PC-9 (cell line): ENCODE data around the gene GYS1. TPM values are rescaled to one million over a fixed set of nuclear protein-coding genes. Genes with fewer than 3 reads are reported as not detected.
A peak's percentile ranks its signal among the peaks of the same experiment; 100 is the strongest.

Experiments used
- BruUV-seq: library from RNA; stranded (reverse); fragments of 400-500 nt; replicated peaks from 2 replicates; lab custom pipeline; 2021; lab: Mats Ljungman, UMichigan
- CTCF ChIA-PET: fragments of 300-600 bp; sonication (Branson Sonifier 250); formaldehyde crosslinking; loops from one replicate; lab custom pipeline; 2022; ENCODE audit warnings: antibody characterized with exemption; lab: Charles Lee
- POLR2A ChIA-PET: fragments of 300-600 bp; sonication (Branson Sonifier 250); formaldehyde crosslinking; loops from one replicate; lab custom pipeline; 2022; ENCODE audit warnings: antibody characterized with exemption; ENCODE audit not compliant: unreplicated experiment; lab: Charles Lee
- DNase-seq, 2 experiments: peaks; one replicate each; pipeline versions ENCODE4 v3.0.0 to v3.0.0-alpha.2; 2015 to 2022; ENCODE audit warnings: mixed read lengths in 1 of 2
- H2AFZ ChIP-seq: fragments of 200-600 bp; sonication (generic); 2 replicates; pipeline ENCODE4 v1.8.1; 2017; ENCODE audit warnings: antibody characterized with exemption
- H3F3A ChIP-seq: fragments of 200-600 bp; sonication (generic); 2 replicates; pipeline ENCODE4 v1.8.1; 2017; ENCODE audit warnings: antibody characterized with exemption, mild to moderate bottlenecking, low read depth; ENCODE audit not compliant: insufficient read depth
- H3K27ac ChIP-seq: fragments of 200-600 bp; sonication (generic); 2 replicates; pipeline ENCODE4 v1.6.1; 2016; ENCODE audit warnings: mixed run types
- H3K27me3 ChIP-seq: fragments of 200-600 bp; sonication (generic); 2 replicates; pipeline ENCODE4 v1.6.1; 2016; ENCODE audit warnings: low read depth, mixed run types; ENCODE audit not compliant: insufficient read depth
- H3K36me3 ChIP-seq: fragments of 200-600 bp; sonication (generic); 2 replicates; pipeline ENCODE4 v1.6.1; 2016; ENCODE audit warnings: low read depth, mixed run types
- H3K4me1 ChIP-seq: fragments of 200-600 bp; sonication (generic); replicated peaks from 2 replicates; pipeline ENCODE4 v1.6.1; 2016; ENCODE audit warnings: mixed run types; ENCODE audit not compliant: insufficient read depth
- H3K4me2 ChIP-seq: fragments of 200-600 bp; sonication (generic); 2 replicates; pipeline ENCODE4 v1.6.1; 2017; ENCODE audit warnings: mixed run types
- H3K4me3 ChIP-seq: fragments of 200-600 bp; sonication (generic); 2 replicates; pipeline ENCODE4 v1.6.1; 2016; ENCODE audit warnings: mixed run types
- H3K79me2 ChIP-seq: fragments of 200-600 bp; sonication (generic); 2 replicates; pipeline ENCODE4 v1.6.1; 2017; ENCODE audit warnings: low read depth, mixed run types
- H3K9me2 ChIP-seq: fragments of 200-600 bp; sonication (generic); 2 replicates; pipeline ENCODE4 v1.8.1; 2017; ENCODE audit warnings: mild to moderate bottlenecking; ENCODE audit not compliant: insufficient read depth
- H3K9me3 ChIP-seq: fragments of 200-600 bp; sonication (generic); 2 replicates; pipeline ENCODE4 v1.8.1; 2016; ENCODE audit warnings: low read depth; ENCODE audit not compliant: insufficient read depth
- H4K20me1 ChIP-seq: fragments of 200-600 bp; sonication (generic); 2 replicates; pipeline ENCODE4 v1.8.1; 2017; ENCODE audit not compliant: insufficient read depth
- CTCF ChIP-seq: fragments of 200-600 bp; sonication (generic); conservative IDR thresholded peaks from 2 replicates; pipeline ENCODE4 v1.6.1; 2017; ENCODE audit warnings: mixed run types, antibody characterized with exemption, mild to moderate bottlenecking, moderate library complexity
- EZH2 ChIP-seq: fragments of 200-600 bp; sonication (generic); IDR thresholded peaks from 2 replicates; pipeline ENCODE4 v1.8.0; 2017; ENCODE audit warnings: antibody characterized with exemption, low read depth
- intact Hi-C: fragments of 100-400 bp; cut with micrococcal nuclease; formaldehyde crosslinking; loops from one replicate; pipeline ENCODE4 v1.10.0; 2022; ENCODE audit not compliant: unreplicated experiment
- total RNA-seq: library from RNA; stranded (reverse); gene quantifications from 2 replicates; pipeline ENCODE4 v1.2.3, GENCODE V29; 2021

The GYS1 gene
- total RNA-seq, 1 experiment from 2014 or later, result 54.2 TPM

DNA sequence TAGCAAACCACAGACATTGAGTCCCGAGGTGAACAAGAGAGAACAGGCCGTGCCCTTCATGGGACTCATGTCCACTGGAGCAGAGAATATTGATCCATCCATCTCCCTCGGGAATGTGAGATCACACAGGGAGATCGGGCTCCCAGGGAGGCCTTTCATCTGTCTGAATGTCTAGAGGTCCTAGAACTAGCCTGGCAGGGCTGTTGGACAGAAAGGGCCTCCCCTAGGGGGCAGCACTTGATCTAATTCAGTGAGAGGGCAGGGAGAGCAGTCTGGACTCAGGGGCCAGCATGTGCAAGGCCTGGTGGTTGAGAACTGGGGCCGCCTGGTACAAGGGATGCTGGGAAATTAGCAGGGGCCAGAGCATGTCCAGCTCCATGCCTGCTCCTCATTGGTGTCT, 4.9 kb upstream of the GYS1 start:
- no TSS peak for BruUV-seq
- no peak overlapping the region for H3K27ac ChIP-seq
- peaks cover 9% of the 10 kb centered on the region for H3K4me1 ChIP-seq
- peaks cover 20% of the 10 kb centered on the region for H3K36me3 ChIP-seq
- ChIA-PET CTCF (interaction anchor here (0.5 to 0.7 kb wide), 5 partner anchors 156 to 417 kb away, joined by 3 to 7 read pairs (median 4); no protein-coding TSS in a partner anchor), POLR2A (no interaction called here)
- H3K9me3 ChIP-seq, result no peaks in the 10 kb centered on the region
- peaks cover 58% of the 10 kb centered on the region for H4K20me1 ChIP-seq
- intact Hi-C loops, result loop anchor here (2.0 to 10.0 kb wide), 3 partner anchors 77 to 647 kb away; partner anchors contain the start of genes CA11, RRAS and SCAF1
- H3K4me3 ChIP-seq, result no peak overlapping the region
- TF ChIP-seq EZH2, result no peak
- peak; percentile 74 for TF ChIP-seq CTCF
- peaks cover 47% of the 10 kb centered on the region for H3K79me2 ChIP-seq
- H2AFZ ChIP-seq, result no peak overlapping the region
- H3K27me3 ChIP-seq, result no peaks in the 10 kb centered on the region
- peak in 1 of 2 experiments; percentile 57 for DNase-seq
- no peak overlapping the region for H3K4me2 ChIP-seq
- peaks cover 21% of the 10 kb centered on the region for H3F3A ChIP-seq
- no peaks in the 10 kb centered on the region for H3K9me2 ChIP-seq

- no peak for DNase-seq
- TSS peak; percentile 49 for BruUV-seq
- ChIA-PET POLR2A (interaction anchor here (0.6 to 1.2 kb wide), 9 partner anchors 24 to 502 kb away, joined by 3 to 10 read pairs (median 4); partner anchors contain the start of genes PIH1D1 and RPS11), CTCF (interaction anchor here (0.7 to 2.6 kb wide), 6 partner anchors 24 to 824 kb away, joined by 3 to 11 read pairs (median 6); no protein-coding TSS in a partner anchor)
- Histone ChIP-seq H3K79me2 (peaks cover 76% of the 10 kb centered on the region), H3K9me2 (no peaks in the 10 kb centered on the region), H3K27ac (no peak overlapping the region; the same call in 1 of the 2 replicates), H2AFZ (peak overlapping the region; percentile 67), H3F3A (peaks cover 16% of the 10 kb centered on the region), H3K4me3 (peak overlapping the region; percentile 97), H3K4me2 (peak overlapping the region; percentile 85), H3K27me3 (no peaks in the 10 kb centered on the region), H3K4me1 (peaks cover 16% of the 10 kb centered on the region), H4K20me1 (peaks cover 31% of the 10 kb centered on the region), H3K36me3 (peaks cover 6% of the 10 kb centered on the region; the same call in 1 of the 2 replicates), H3K9me3 (no peaks in the 10 kb centered on the region)
- intact Hi-C loops, result loop anchor here (5.0 to 10.0 kb wide), 3 partner anchors 197 to 651 kb away; partner anchors contain the start of genes CA11, RRAS and SCAF1
- no peak for TF ChIP-seq CTCF
- no peak for TF ChIP-seq EZH2
Observed at GRCh38 chr19:48994035-48994386, 902 bp upstream of the GYS1 start.

DNA sequence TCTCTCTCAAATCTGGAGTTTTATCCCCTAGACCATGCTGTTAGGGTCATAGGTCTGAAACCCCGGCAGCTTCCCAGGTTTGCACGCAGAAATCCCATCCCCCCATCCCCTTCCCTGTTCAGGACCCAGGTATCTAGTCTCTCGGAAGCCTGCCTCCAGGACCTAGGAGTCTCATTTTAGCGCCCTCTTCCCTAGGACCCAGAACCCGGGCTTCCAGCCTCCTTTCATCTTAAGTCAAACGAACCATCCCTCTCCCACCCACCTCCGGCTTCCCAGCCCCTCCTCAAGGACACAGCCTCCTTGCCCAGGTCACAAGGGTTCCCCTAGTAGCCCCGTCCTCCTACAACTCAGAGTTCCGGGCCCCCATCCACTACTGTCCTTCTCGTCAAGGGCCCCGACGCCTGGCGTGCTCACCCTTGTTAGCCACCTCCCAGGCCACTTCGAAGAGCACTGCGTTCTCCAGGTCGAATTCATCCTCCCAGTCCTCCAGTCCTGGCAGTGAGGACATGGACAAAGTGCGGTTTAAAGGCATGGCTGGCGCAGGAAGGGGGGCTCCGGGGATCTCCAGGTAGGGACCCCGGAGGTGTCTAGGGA, 431 bp downstream of the GYS1 start:
- ChIA-PET POLR2A (interaction anchor here (0.5 to 1.3 kb wide), 23 partner anchors 9 to 858 kb away, joined by 3 to 12 read pairs (median 4); partner anchors contain the start of genes CA11, CGB7, RPL18 and SPHK2), CTCF (interaction anchor here (0.5 to 2.6 kb wide), 22 partner anchors 9 to 499 kb away, joined by 3 to 11 read pairs (median 4); partner anchors contain the start of gene CGB7)
- Histone ChIP-seq H3K4me1 (peaks cover 16% of the 10 kb centered on the region), H3K4me2 (peak overlapping the region; percentile 95), H3K4me3 (peak overlapping the region; percentile 97), H4K20me1 (peaks cover 19% of the 10 kb centered on the region), H2AFZ (peak overlapping the region; percentile 92), H3K36me3 (0 out of 2 replicates have a peak, but pooled peaks cover 5% of the 10 kb centered on the region), H3K27me3 (no peaks in the 10 kb centered on the region), H3K9me3 (no peaks in the 10 kb centered on the region), H3K79me2 (peaks cover 68% of the 10 kb centered on the region), H3F3A (peaks cover 10% of the 10 kb centered on the region; the same call in 1 of the 2 replicates), H3K9me2 (no peaks in the 10 kb centered on the region), H3K27ac (peak overlapping the region; percentile 41; the same call in 1 of the 2 replicates)
- BruUV-seq, result TSS peak; percentile 77
- TF ChIP-seq CTCF (no peak), EZH2 (no peak)
- intact Hi-C loops, result loop anchor here (2.0 to 10.0 kb wide), 5 partner anchors 28 to 652 kb away; partner anchors contain the start of genes CA11, FTL, RRAS and SCAF1
- peak in 1 of 2 experiments; percentile 23 for DNase-seq
